H9 (cell line): ENCODE results near the gene EP300. TPM values are rescaled to one million over a fixed set of nuclear protein-coding genes. Genes with fewer than 3 reads are reported as not detected.

Experiments
- DNase-seq: peaks from one replicate; pipeline ENCODE4 v3.0.0-alpha.2; 2017
- H2AFZ ChIP-seq: one replicate; pipeline ENCODE4 v1.6.1; 2013; ENCODE audit warnings: mild to moderate bottlenecking, low read length, control low read depth, moderate library complexity
- H2AK5ac ChIP-seq: 2 replicates; pipeline ENCODE4 v1.6.1; 2013; ENCODE audit warnings: low read length, control low read depth, mixed read lengths; ENCODE audit not compliant: insufficient read length
- H2BK120ac ChIP-seq: one replicate; pipeline ENCODE4 v1.6.1; 2013; ENCODE audit warnings: low read depth, mild to moderate bottlenecking, low read length, control low read depth, inconsistent platforms; ENCODE audit not compliant: poor library complexity, severe bottlenecking
- H2BK12ac ChIP-seq: 2 replicates; pipeline ENCODE4 v1.6.1; 2013; ENCODE audit warnings: low read length, control low read depth, mixed read lengths, low read depth; ENCODE audit not compliant: insufficient read length
- H2BK15ac ChIP-seq: 2 replicates; pipeline ENCODE4 v1.6.1; 2013; ENCODE audit warnings: low read depth, low read length, control low read depth
- H2BK20ac ChIP-seq: one replicate; pipeline ENCODE4 v1.6.1; 2013; ENCODE audit warnings: low read depth, mild to moderate bottlenecking, low read length, control low read depth, inconsistent platforms; ENCODE audit not compliant: poor library complexity, severe bottlenecking
- H2BK5ac ChIP-seq: 2 replicates; pipeline ENCODE4 v1.6.1; 2013; ENCODE audit warnings: low read length, control low read depth, mixed read lengths; ENCODE audit not compliant: insufficient read length
- H3K14ac ChIP-seq: 2 replicates; pipeline ENCODE4 v1.6.1; 2013; ENCODE audit warnings: low read length, control low read depth; ENCODE audit not compliant: insufficient read depth
- H3K18ac ChIP-seq: 2 replicates; pipeline ENCODE4 v1.6.1; 2013; ENCODE audit warnings: low read depth, mild to moderate bottlenecking, mixed read lengths, low read length, control low read depth; ENCODE audit not compliant: insufficient read length
- H3K23ac ChIP-seq: 2 replicates; pipeline ENCODE4 v1.6.1; 2013; ENCODE audit warnings: low read length, control low read depth, mixed read lengths, low read depth; ENCODE audit not compliant: insufficient read length
- H3K23me2 ChIP-seq: 2 replicates; pipeline ENCODE4 v1.6.1; 2013; ENCODE audit warnings: low read depth, mild to moderate bottlenecking, mixed read lengths, low read length, control low read depth; ENCODE audit not compliant: insufficient read length, poor library complexity, severe bottlenecking
- H3K27ac ChIP-seq: 2 replicates; pipeline ENCODE4 v1.5.1; 2013; ENCODE audit warnings: low read length, control low read depth, mixed read lengths, low read depth; ENCODE audit not compliant: insufficient read length
- H3K27me3 ChIP-seq: 2 replicates; pipeline ENCODE4 v1.6.1; 2013; ENCODE audit warnings: low read length, control low read depth, inconsistent platforms; ENCODE audit not compliant: insufficient read depth
- H3K4ac ChIP-seq: 2 replicates; pipeline ENCODE4 v1.6.1; 2013; ENCODE audit warnings: low read depth, mild to moderate bottlenecking, control low read depth, inconsistent platforms, low read length, moderate library complexity
- H3K4me1 ChIP-seq: 2 replicates; pipeline ENCODE4 v1.6.1; 2013; ENCODE audit warnings: low read length, control low read depth, inconsistent platforms; ENCODE audit not compliant: insufficient read depth
- H3K4me2 ChIP-seq: 2 replicates; pipeline ENCODE4 v1.6.1; 2013; ENCODE audit warnings: low read length, control low read depth, mixed read lengths; ENCODE audit not compliant: insufficient read length, insufficient read depth
- H3K56ac ChIP-seq: 2 replicates; pipeline ENCODE4 v1.6.1; 2013; ENCODE audit warnings: low read depth, mild to moderate bottlenecking, mixed read lengths, low read length, control low read depth; ENCODE audit not compliant: insufficient read length
- H3K79me1 ChIP-seq: 2 replicates; pipeline ENCODE4 v1.6.1; 2013; ENCODE audit warnings: low read depth, mild to moderate bottlenecking, moderate library complexity, low read length, control low read depth, inconsistent platforms; ENCODE audit not compliant: insufficient read depth, poor library complexity, severe bottlenecking
- H3K79me2 ChIP-seq: 2 replicates; pipeline ENCODE4 v1.6.1; 2013; ENCODE audit warnings: low read length, control low read depth, inconsistent platforms; ENCODE audit not compliant: insufficient read depth
- H3K9ac ChIP-seq: 2 replicates; pipeline ENCODE4 v1.6.1; 2013; ENCODE audit warnings: low read length, control low read depth, mixed read lengths; ENCODE audit not compliant: insufficient read length; ENCODE audit errors: extremely low read depth
- H3K9me3 ChIP-seq: one replicate; pipeline ENCODE4 v1.6.1; 2013; ENCODE audit warnings: low read depth, low read length, inconsistent platforms; ENCODE audit not compliant: control insufficient read depth
- H3T11ph ChIP-seq: one replicate; pipeline ENCODE4 v1.6.1; 2013; ENCODE audit warnings: mild to moderate bottlenecking, low read length, control low read depth, inconsistent platforms
- H4K20me1 ChIP-seq: one replicate; pipeline ENCODE4 v1.6.1; 2013; ENCODE audit not compliant: control insufficient read depth, insufficient read length, insufficient read depth
- H4K5ac ChIP-seq: 2 replicates; pipeline ENCODE4 v1.6.1; 2013; ENCODE audit warnings: low read depth, mild to moderate bottlenecking, mixed read lengths, low read length, control low read depth; ENCODE audit not compliant: insufficient read length
- H4K8ac ChIP-seq: replicated peaks from 2 replicates; pipeline ENCODE4 v1.6.1; 2013; ENCODE audit warnings: low read length, control low read depth, mixed read lengths, low read depth; ENCODE audit not compliant: insufficient read length
- H4K91ac ChIP-seq: 2 replicates; pipeline ENCODE4 v1.6.1; 2013; ENCODE audit warnings: low read depth, mild to moderate bottlenecking, moderate library complexity, mixed read lengths, low read length, control low read depth; ENCODE audit not compliant: insufficient read length
- H3K27ac Mint-ChIP-seq, 3 experiments: 2 replicates in 2 of 3; 3 replicates in 1 of 3; pipeline ENCODE4 v1.8.0; 2020 to 2021; ENCODE audit warnings: mixed read lengths in 3 of 3, mild to moderate bottlenecking in 1 of 3, moderate library complexity in 1 of 3
- H3K27me3 Mint-ChIP-seq: 2 replicates; pipeline ENCODE4 v1.8.0; 2021; ENCODE audit warnings: low read depth, mild to moderate bottlenecking, moderate library complexity, mixed read lengths
- H3K36me3 Mint-ChIP-seq, 3 experiments: 2 replicates in 2 of 3; 3 replicates in 1 of 3; pipeline ENCODE4 v1.8.0; 2020 to 2021; ENCODE audit warnings: low read depth in 3 of 3, mixed read lengths in 3 of 3; ENCODE audit not compliant: insufficient read depth in 1 of 3
- H3K4me1 Mint-ChIP-seq, 2 experiments: 2 replicates each; pipeline ENCODE4 v1.8.0; 2020; ENCODE audit warnings: mixed read lengths in 2 of 2
- H3K4me3 Mint-ChIP-seq, 2 experiments: 2 replicates in 1 of 2; 3 replicates in 1 of 2; pipeline ENCODE4 v1.8.0; 2020 to 2021; ENCODE audit warnings: mild to moderate bottlenecking in 2 of 2, mixed read lengths in 2 of 2, moderate library complexity in 1 of 2
- H3K9me3 Mint-ChIP-seq, 2 experiments: 2 replicates in 1 of 2; 3 replicates in 1 of 2; pipeline ENCODE4 v1.8.0; 2020; ENCODE audit warnings: mild to moderate bottlenecking in 2 of 2, mixed read lengths in 2 of 2, moderate library complexity in 1 of 2
- WGBS: extraction: QIAGEN DNeasy Blood & Tissue Kit; methylation state at CpG from one replicate; pipeline ENCODE4 v1.1.7; 2013; ENCODE audit warnings: missing lambda C conversion rate, low lambda C conversion rate, mixed read lengths; ENCODE audit not compliant: insufficient read length; ENCODE audit errors: extremely low coverage; 5-methylcytosine and 5-hydroxymethylcytosine counted together
- total RNA-seq: library from RNA; stranded (reverse); gene quantifications from 2 replicates; pipeline ENCODE4 v1.2.1, GENCODE V29; 2021
- TF ChIP-seq, protein P1 (sequence below): fragments of 200-600 bp; sonication (generic); conservative IDR thresholded peaks from 3 replicates; pipeline ENCODE4 v1.8.0; 2021; ENCODE audit warnings: antibody characterized with exemption, mild to moderate bottlenecking

EP300 gene
- total RNA-seq, 1 experiment from 2014 or later: 136 TPM

DNA sequence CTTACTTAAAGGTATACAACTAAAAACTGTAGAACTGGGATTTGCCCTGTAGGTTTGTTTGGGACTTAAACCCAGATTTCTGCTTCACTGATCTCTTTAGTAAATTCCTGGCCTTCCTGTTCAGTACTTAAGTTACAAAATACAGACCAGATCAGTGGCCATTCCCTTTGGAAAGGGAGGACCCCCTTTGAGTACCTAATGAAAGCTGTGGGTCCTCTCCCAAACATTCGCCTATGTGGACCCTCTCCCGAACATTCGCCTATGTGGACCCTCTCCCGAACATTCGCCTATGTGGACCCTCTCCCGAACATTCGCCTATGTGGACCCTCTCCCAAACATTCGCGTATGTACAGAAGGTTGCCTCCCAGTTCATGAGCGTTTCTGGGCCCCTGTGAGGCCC is 123.0 kb downstream of the EP300 start:
- Histone ChIP-seq H3K18ac (no peak overlapping the region), H3K79me2 (no peaks in the 10 kb centered on the region), H4K91ac (no peak overlapping the region), H3K27ac (no peak overlapping the region), H2BK15ac (no peak overlapping the region), H3K79me1 (no peaks in the 10 kb centered on the region), H3K9ac (no peak overlapping the region), H3K14ac (no peak overlapping the region), H3K56ac (no peak overlapping the region), H2AK5ac (no peak overlapping the region), H3T11ph (no peak overlapping the region), H4K20me1 (no peaks in the 10 kb centered on the region), H3K4me2 (no peak overlapping the region), H4K8ac (no peak overlapping the region), H2AFZ (no peak overlapping the region), H3K4me1 (0 out of 2 replicates have a peak, but pooled peaks cover 3% of the 10 kb centered on the region), H3K27me3 (no peaks in the 10 kb centered on the region), H3K23me2 (no peaks in the 10 kb centered on the region), H3K23ac (no peak overlapping the region), H2BK12ac (no peak overlapping the region), H2BK5ac (no peak overlapping the region), H2BK20ac (no peak overlapping the region), H3K9me3 (no peaks in the 10 kb centered on the region), H4K5ac (no peak overlapping the region), H2BK120ac (no peak overlapping the region), H3K4ac (no peak overlapping the region)
- Mint-ChIP-seq H3K4me1 (peaks cover 16 to 17% of the 10 kb centered on the region in 2 experiments), H3K9me3 (peaks cover 8 to 12% of the 10 kb centered on the region in 2 experiments), H3K27ac (no peak overlapping the region), H3K36me3 (peaks cover 44 to 76% (median 72%) of the 10 kb centered on the region in 3 experiments), H3K27me3 (no peaks in the 10 kb centered on the region), H3K4me3 (no peak overlapping the region)
- TF ChIP-seq, protein P1, sequence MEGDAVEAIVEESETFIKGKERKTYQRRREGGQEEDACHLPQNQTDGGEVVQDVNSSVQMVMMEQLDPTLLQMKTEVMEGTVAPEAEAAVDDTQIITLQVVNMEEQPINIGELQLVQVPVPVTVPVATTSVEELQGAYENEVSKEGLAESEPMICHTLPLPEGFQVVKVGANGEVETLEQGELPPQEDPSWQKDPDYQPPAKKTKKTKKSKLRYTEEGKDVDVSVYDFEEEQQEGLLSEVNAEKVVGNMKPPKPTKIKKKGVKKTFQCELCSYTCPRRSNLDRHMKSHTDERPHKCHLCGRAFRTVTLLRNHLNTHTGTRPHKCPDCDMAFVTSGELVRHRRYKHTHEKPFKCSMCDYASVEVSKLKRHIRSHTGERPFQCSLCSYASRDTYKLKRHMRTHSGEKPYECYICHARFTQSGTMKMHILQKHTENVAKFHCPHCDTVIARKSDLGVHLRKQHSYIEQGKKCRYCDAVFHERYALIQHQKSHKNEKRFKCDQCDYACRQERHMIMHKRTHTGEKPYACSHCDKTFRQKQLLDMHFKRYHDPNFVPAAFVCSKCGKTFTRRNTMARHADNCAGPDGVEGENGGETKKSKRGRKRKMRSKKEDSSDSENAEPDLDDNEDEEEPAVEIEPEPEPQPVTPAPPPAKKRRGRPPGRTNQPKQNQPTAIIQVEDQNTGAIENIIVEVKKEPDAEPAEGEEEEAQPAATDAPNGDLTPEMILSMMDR: no peak
- WGBS: no CpG with 5 or more reads among the region's 10 CpGs
- no peak for DNase-seq
